ENCODE data around the gene ZNF85.

- TF ChIP-seq EZH2 (IDR thresholded peaks at IDR 0.05), result no peak
- TF ChIP-seq POLR2AphosphoS5 (IDR thresholded peaks at IDR 0.05; ENCODE audit: borderline replicate concordance, low read depth, low read length), result no peak
- TF ChIP-seq FOXP2 (optimal IDR thresholded peaks at IDR 0.05; ENCODE audit: control extremely low read depth, extremely low read length, insufficient read depth), result no peak
These were observed 45.0 kb downstream of the ZNF85 start for GRCh38 chr19:20968092-20968491.
